Measurements from ENCODE around the gene PIP5K1C.
"Not testable (repeated sequence)": the region's sequence is repeated elsewhere in the genome, so short reads cannot be mapped to it uniquely, and the experiment has no call there.

The PIP5K1C gene

DNA sequence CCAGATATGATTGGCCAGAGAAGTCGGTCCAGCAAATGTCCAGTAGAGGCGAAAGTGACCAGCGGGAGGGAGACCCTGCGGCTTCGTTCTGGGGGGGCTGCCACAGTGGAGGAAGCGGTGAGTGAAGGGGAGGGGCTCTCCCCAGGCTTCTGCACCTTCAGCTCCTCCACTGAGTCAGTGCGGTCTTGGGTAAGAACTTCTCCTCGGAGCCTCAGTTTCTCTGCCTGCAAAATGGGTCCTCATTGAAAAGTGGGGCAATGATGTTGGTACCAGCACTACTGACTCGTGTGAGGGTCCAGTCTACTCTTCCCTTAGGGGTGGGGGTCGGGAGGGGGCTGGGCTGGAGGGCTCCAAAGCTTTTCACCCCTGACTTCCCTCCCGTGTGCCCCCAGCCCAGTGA is 110.8 kb downstream of the PIP5K1C start:
- Mint-ChIP-seq H3K27me3 (no peaks in the 10 kb centered on the region), H3K36me3 (peaks cover 2% of the 10 kb centered on the region), H3K9me3 (ENCODE audit: low read depth) (no peaks in the 10 kb centered on the region), H3K4me1 (ENCODE audit: low read depth) (peaks cover 3% of the 10 kb centered on the region), H3K27ac (no peak overlapping the region), H3K4me3 (no peak overlapping the region)

DNA sequence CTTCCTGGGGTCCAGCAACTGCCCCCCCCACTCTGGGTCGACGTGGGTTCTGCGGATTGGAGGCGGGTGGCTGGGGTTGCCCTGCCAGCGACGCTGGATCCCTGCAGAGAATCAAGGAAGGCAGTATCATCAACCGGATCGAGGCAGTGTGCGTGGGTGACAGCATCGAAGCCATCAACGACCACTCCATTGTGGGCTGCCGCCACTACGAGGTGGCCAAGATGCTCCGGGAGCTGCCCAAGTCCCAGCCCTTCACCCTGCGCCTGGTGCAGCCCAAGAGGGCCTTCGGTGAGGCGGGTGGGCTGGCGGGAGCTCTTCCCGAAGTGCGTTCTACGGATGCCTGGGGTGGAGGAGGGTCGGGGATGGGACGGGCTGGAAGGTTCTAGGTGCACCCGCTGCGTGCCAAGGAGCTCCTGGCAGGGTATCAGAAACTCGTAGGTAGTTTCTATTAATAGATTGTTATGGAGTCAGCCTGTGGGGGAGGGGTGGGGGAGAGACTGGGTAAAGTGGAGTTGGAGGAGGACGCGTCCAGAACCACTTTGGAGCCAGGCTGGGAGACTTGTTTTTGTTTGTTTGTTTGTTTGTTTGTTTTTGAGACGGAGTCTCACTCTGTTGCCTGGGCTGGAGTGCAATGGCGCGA is 113.4 kb downstream of the PIP5K1C start:
- H3K4me3 Mint-ChIP-seq = no peak overlapping the region
- H3K27me3 Mint-ChIP-seq = no peaks in the 10 kb centered on the region
- no peaks in the 10 kb centered on the region for H3K9me3 Mint-ChIP-seq (ENCODE audit: low read depth)
- no peak overlapping the region for H3K27ac Mint-ChIP-seq
- peaks cover 2% of the 10 kb centered on the region for H3K36me3 Mint-ChIP-seq
- peaks cover 3% of the 10 kb centered on the region for H3K4me1 Mint-ChIP-seq (ENCODE audit: low read depth)

DNA sequence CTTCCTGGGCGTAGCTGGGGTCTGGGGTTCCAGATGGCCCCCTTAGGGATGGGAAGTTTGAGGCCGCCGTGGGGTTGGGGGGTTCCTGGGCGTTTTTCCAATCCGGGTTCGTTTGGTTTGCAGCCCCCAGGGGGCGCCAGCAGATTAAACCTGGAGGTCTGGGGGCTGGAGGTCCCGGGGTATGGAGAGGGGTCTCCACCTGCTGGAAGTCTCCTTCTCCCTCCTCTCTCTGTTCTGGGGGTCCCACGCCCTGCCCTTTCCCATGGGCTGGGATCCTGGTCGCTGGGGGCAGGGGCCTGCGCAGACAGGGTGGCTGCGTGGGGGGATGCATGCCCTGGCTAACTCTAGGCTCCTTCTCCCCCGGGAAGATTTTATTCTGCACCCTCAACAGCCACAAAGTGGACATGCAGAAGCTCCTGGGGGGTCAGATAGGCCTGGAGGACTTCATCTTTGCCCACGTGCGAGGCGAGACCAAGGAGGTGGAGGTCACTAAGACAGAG is 114.1 kb downstream of the PIP5K1C start:
- no peaks in the 10 kb centered on the region for H3K27me3 Mint-ChIP-seq
- H3K36me3 Mint-ChIP-seq = peaks cover 2% of the 10 kb centered on the region
- H3K9me3 Mint-ChIP-seq (ENCODE audit: low read depth) = no peaks in the 10 kb centered on the region
- peaks cover 3% of the 10 kb centered on the region for H3K4me1 Mint-ChIP-seq (ENCODE audit: low read depth)
- no peak overlapping the region for H3K27ac Mint-ChIP-seq
- peak overlapping the region; percentile 44 for H3K4me3 Mint-ChIP-seq

DNA sequence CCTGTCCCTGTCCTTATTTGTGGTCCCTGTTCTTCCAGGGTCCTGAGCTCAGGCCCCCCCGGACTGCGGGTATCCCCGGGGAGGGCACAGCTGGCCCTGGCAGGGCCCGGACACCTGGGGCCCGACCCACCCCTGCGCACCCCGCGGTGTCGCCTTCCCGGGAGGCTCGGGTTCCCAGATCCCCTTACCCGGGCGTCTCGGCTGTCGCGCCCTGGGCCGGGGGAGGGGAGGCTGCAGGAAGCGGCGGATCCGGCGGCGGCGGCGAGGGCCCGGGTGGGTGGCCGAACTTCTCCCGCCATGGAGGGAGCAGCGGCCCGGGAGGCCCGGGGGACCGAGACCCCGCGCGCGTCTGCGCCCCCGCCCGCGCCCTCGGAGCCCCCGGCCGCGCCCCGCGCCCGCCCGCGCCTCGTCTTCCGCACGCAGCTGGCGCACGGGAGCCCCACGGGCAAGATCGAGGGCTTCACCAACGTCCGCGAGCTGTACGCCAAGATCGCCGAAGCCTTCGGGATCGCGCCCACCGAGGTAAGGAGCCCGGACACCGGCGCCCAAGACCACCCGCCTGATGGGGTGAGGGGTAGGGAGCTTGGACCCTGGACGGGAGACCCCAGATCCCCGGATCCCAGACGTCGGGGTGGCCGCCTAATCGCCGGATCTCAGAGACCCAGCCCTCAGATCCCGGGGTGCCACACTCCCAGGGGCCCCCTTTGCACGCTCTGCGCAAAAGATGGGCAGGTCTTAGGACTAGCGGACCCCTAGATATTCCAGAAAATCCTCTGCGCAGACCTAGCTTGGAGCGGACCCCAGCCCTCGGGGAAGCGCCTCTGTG is 114.8 kb downstream of the PIP5K1C start, which contains the start of gene GIPC3:
Gene GIPC3, plus strand, starts transcription at position 178 of the 826 bp plus-strand sequence. Its CDS starts 120 bp downstream, at position 298.
- Mint-ChIP-seq H3K36me3 (peaks cover 2% of the 10 kb centered on the region), H3K9me3 (ENCODE audit: low read depth) (no peaks in the 10 kb centered on the region), H3K4me1 (ENCODE audit: low read depth) (peaks cover 3% of the 10 kb centered on the region), H3K27ac (no peak within 1 kb of the TSS), H3K4me3 (peak within 1 kb of the TSS; percentile 44), H3K27me3 (no peaks in the 10 kb centered on the region)

DNA sequence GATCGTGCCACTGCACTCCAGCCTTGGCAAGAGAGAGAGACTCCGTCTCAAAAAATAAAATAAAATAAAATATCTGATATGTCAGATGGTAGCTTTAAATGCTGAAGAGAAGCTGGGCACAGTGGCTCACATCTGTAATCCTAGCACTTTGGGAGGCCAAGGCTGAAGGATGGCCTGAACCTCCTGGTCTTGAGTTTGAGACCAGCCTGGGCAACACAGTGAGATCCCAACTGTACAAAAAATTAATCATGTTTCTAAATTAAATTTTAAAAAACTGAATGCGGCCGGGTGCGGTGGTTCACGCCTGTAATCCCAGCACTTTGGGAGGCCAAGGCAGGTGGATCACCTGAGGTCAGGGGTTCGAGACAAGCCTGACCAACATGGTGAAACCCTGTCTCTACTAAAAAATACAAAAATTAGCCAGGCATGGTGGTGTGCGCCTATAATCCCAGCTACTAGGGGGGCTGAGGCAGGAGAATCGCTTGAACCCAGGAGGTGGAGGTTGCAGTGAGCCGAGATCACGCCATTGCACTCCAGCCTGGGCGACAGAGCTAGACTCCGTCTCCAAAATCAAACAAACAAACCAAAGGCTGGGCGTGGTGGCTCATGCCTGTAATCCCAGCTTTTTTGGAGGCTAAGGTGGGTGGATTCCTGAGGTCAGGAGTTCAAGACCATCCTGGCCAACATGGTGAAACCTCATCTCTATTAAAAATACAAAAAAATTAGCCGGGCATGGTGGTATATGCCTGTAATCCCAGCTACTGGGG is 116.0 kb downstream of the PIP5K1C start:
- H3K4me1 Mint-ChIP-seq (ENCODE audit: low read depth); H3K27ac Mint-ChIP-seq; H3K9me3 Mint-ChIP-seq (ENCODE audit: low read depth); H3K4me3 Mint-ChIP-seq; H3K27me3 Mint-ChIP-seq; H3K36me3 Mint-ChIP-seq: not testable (repeated sequence)

DNA sequence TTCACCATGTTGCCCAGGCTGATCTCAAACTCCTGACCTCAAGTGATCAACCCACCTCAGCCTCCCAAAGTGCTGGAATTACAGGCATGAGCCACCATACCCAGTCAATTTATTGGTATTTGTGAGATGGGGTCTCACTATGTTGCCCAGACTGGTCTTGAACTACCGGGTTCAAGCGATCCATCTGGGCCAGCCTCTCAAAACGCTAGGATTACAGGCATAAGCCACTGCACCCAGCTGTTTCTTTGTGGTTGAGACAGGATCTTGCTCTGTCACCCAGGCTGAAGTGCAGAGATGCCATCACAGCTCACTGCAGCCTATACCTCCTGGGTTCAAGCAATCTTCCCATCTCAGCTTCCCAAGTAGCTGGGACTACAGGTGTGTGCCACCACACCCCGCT is 118.5 kb downstream of the PIP5K1C start:
- H3K9me3 Mint-ChIP-seq (ENCODE audit: low read depth); H3K27me3 Mint-ChIP-seq; H3K36me3 Mint-ChIP-seq; H3K4me3 Mint-ChIP-seq; H3K27ac Mint-ChIP-seq; H3K4me1 Mint-ChIP-seq (ENCODE audit: low read depth): not testable (repeated sequence)
